Esophagus squamous epithelium (tissue), 4 donors: ENCODE data around the gene F2RL3.

ENCODE experiments used
- POLR2A ChIP-seq, 4 donors: fragments of 450-650 bp; IDR thresholded peaks; one replicate each; pipeline ENCODE4 v1.6.1; 2017; ENCODE audit warnings: antibody characterized with exemption in 4 of 4, mild to moderate bottlenecking in 4 of 4, moderate library complexity in 3 of 4
- TF ChIP-seq, protein P1 (sequence below), 6 experiments: fragments of 450-650 bp in 4 of 6; fragments of 200-600 bp in 2 of 6; sonication (generic) in 2 of 6; IDR thresholded peaks; one replicate each; pipeline ENCODE4 v1.5.1; 2016 to 2019; ENCODE audit warnings: antibody characterized with exemption in 6 of 6, mild to moderate bottlenecking in 4 of 6, moderate library complexity in 4 of 6

DNA sequence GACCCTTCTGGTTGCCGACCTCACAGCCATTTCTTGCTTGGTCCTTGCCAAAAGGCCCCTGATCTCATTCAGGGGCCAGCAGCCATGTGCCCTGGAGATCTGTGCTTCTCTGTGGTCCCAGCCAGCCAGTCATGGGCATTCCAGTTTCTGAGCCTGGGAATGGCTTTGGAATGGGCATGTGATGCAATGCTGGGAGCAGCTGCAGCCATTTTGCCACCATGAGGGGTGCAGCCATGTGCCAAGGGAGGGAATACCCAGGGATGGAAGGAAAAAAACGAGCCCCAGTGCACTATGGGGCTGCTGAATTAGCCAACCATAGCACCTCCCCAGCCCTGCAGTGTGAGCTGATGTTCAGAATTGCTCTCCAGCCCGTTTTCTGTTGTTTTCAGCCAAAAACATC, 26.3 kb downstream of the F2RL3 start:
- no peak for TF ChIP-seq POLR2A (IDR thresholded peaks at IDR 0.05)
- TF ChIP-seq, protein P1, sequence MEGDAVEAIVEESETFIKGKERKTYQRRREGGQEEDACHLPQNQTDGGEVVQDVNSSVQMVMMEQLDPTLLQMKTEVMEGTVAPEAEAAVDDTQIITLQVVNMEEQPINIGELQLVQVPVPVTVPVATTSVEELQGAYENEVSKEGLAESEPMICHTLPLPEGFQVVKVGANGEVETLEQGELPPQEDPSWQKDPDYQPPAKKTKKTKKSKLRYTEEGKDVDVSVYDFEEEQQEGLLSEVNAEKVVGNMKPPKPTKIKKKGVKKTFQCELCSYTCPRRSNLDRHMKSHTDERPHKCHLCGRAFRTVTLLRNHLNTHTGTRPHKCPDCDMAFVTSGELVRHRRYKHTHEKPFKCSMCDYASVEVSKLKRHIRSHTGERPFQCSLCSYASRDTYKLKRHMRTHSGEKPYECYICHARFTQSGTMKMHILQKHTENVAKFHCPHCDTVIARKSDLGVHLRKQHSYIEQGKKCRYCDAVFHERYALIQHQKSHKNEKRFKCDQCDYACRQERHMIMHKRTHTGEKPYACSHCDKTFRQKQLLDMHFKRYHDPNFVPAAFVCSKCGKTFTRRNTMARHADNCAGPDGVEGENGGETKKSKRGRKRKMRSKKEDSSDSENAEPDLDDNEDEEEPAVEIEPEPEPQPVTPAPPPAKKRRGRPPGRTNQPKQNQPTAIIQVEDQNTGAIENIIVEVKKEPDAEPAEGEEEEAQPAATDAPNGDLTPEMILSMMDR (IDR thresholded peaks at IDR 0.05), result no peak
